AG04449 (cell line): Measurements from ENCODE around the gene RTN4RL2.

Source experiments
- CTCF ChIA-PET: fragments of 350-600 bp; formaldehyde crosslinking; extraction: SDS; loops from one replicate; lab custom pipeline; 2021; ENCODE audit warnings: antibody characterized with exemption; lab: Yijun Ruan, JAX
- POLR2A ChIA-PET: fragments of 400-600, 350-600 bp; formaldehyde crosslinking; extraction: SDS; loops from one replicate; lab custom pipeline; 2020; ENCODE audit warnings: antibody characterized with exemption, inconsistent platforms; lab: Yijun Ruan, JAX
- DNase-seq: peaks from one replicate; pipeline ENCODE4 v3.0.0-alpha.2; 2010; ENCODE audit warnings: low read depth, low spot score
- H3K4me3 ChIP-seq: 2 replicates; pipeline ENCODE4 v1.5.1; 2011; ENCODE audit warnings: low read depth, mild to moderate bottlenecking, control low read depth, low read length
- CTCF ChIP-seq: IDR thresholded peaks from one replicate; pipeline ENCODE4 v1.5.1; 2011; ENCODE audit warnings: mild to moderate bottlenecking, moderate library complexity, low read length, control low read depth, inconsistent platforms; ENCODE audit not compliant: insufficient read depth; ENCODE audit errors: missing control alignments

Gene RTN4RL2

GRCh38 chr11:57453543-57454177 lies 6.7 kb upstream of the RTN4RL2 start:
- DNase-seq, result no peak
- no peak for TF ChIP-seq CTCF
- no peak overlapping the region for H3K4me3 ChIP-seq
- ChIA-PET POLR2A (no interaction called here), CTCF (interaction anchor here (1.0 to 11.8 kb wide), 7 partner anchors 12 to 108 kb away, joined by 3 to 400 read pairs (median 4); partner anchors contain the start of gene TIMM10)

- TF ChIP-seq CTCF, result peak; percentile 98
- peak overlapping the region; percentile 25; the same call in 1 of the 2 replicates for H3K4me3 ChIP-seq
- POLR2A ChIA-PET, result no interaction called here
- no peak for DNase-seq
- CTCF ChIA-PET, result interaction anchor here (0.8 to 11.8 kb wide), 50 partner anchors 7 to 1056 kb away, joined by 3 to 400 read pairs (median 5); partner anchors contain the start of genes P2RX3, SERPING1, SLC43A1 and SLC43A3
Observed at GRCh38 chr11:57456960-57457642, 3.2 kb upstream of the RTN4RL2 start.

GRCh38 chr11:57457643-57458023 lies 2.7 kb upstream of the RTN4RL2 start:
- peak overlapping the region; percentile 25; the same call in 1 of the 2 replicates for H3K4me3 ChIP-seq
- ChIA-PET POLR2A (no interaction called here), CTCF (interaction anchor here (0.8 to 11.8 kb wide), 56 partner anchors 8 to 1062 kb away, joined by 3 to 400 read pairs (median 5); partner anchors contain the start of genes P2RX3, SERPING1, SLC43A1 and SLC43A3)
- TF ChIP-seq CTCF, result no peak
- no peak for DNase-seq

- POLR2A ChIA-PET, result no interaction called here
- CTCF ChIA-PET, result interaction anchor here (0.8 to 11.8 kb wide), 55 partner anchors 8 to 1061 kb away, joined by 3 to 400 read pairs (median 5); partner anchors contain the start of genes P2RX3, SERPING1, SLC43A1 and SLC43A3
- no peak for TF ChIP-seq CTCF
- no peak for DNase-seq
- H3K4me3 ChIP-seq, result no peak overlapping the region
Observed at GRCh38 chr11:57458060-57458409, 2.3 kb upstream of the RTN4RL2 start.

- H3K4me3 ChIP-seq, result peak overlapping the region; percentile 42
- ChIA-PET POLR2A (no interaction called here), CTCF (interaction anchor here (0.8 to 11.8 kb wide), 49 partner anchors 9 to 1061 kb away, joined by 3 to 400 read pairs (median 6); partner anchors contain the start of genes SERPING1, SLC43A1, SLC43A3 and SMTNL1)
- peak; percentile 81 for TF ChIP-seq CTCF
- DNase-seq, result no peak
Observed at GRCh38 chr11:57458410-57459163, 1.7 kb upstream of the RTN4RL2 start.
